ENCODE measurements around the gene ZNF281.
"Not testable (repeated sequence)": the region's sequence is repeated elsewhere in the genome, so short reads cannot be mapped to it uniquely, and the experiment has no call there.

The ZNF281 gene

GRCh38 chr1:200363264-200363933 lies 46.4 kb downstream of the ZNF281 start:
- no peak for DNase-seq (ENCODE audit: low spot score)

- DNase-seq (ENCODE audit: low spot score), result no peak
These were observed 47.4 kb downstream of the ZNF281 start for GRCh38 chr1:200362421-200362820.

- DNase-seq (ENCODE audit: low spot score), result no peak
These were observed 50.1 kb downstream of the ZNF281 start for GRCh38 chr1:200359610-200360163.

- not testable (repeated sequence) for DNase-seq (ENCODE audit: low spot score)
These were observed 51.9 kb downstream of the ZNF281 start for GRCh38 chr1:200357925-200358324.

- DNase-seq (ENCODE audit: low spot score), result no peak
These were observed 54.0 kb downstream of the ZNF281 start for GRCh38 chr1:200355801-200356200.

All from left forelimb (tissue), 1 donor.